B cell (primary cell): ENCODE data around the gene VEGFA.

Experiments
- EZH2 ChIP-seq: IDR thresholded peaks from 2 replicates; pipeline ENCODE4 v1.6.1; 2012; ENCODE audit warnings: borderline replicate concordance, low read depth, mild to moderate bottlenecking, moderate library complexity, low read length; ENCODE audit not compliant: insufficient read depth, poor library complexity, severe bottlenecking
- TF ChIP-seq, protein P1 (sequence below): fragments of 200-600 bp; IDR thresholded peaks from one replicate; pipeline ENCODE4 v1.8.0; 2022; ENCODE audit warnings: antibody characterized with exemption, mild to moderate bottlenecking

DNA sequence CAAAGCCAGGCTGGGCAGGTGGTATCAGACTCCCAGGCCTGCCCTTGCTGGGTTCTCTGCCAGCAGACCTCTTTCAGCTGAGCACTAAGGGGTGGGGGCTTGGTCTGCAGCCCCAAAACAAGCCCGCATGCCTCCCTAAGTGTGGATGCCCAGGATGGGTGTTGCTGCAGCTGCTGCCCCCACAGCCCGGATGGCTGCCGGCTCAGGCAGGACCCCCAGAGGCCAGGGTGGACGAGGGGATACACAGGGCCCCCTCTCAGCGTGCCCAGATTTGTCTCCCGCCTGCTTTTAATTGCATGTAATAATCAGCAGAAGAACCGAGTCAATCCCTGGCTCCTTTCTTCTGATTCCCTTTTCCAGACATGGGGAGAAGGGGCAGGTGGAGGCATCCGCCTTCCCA lies 60.8 kb downstream of the VEGFA start:
- TF ChIP-seq, protein P1, sequence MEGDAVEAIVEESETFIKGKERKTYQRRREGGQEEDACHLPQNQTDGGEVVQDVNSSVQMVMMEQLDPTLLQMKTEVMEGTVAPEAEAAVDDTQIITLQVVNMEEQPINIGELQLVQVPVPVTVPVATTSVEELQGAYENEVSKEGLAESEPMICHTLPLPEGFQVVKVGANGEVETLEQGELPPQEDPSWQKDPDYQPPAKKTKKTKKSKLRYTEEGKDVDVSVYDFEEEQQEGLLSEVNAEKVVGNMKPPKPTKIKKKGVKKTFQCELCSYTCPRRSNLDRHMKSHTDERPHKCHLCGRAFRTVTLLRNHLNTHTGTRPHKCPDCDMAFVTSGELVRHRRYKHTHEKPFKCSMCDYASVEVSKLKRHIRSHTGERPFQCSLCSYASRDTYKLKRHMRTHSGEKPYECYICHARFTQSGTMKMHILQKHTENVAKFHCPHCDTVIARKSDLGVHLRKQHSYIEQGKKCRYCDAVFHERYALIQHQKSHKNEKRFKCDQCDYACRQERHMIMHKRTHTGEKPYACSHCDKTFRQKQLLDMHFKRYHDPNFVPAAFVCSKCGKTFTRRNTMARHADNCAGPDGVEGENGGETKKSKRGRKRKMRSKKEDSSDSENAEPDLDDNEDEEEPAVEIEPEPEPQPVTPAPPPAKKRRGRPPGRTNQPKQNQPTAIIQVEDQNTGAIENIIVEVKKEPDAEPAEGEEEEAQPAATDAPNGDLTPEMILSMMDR, result no peak
- no peak for TF ChIP-seq EZH2
